DMS53 treated with DMSO at 0.1 percent for 48 hours (cell line): ENCODE data around the gene ST7L.

ENCODE experiments used
- DNase-seq: peaks from one replicate; lab custom pipeline; 2025; ENCODE audit not compliant: unreplicated experiment; lab: John Stamatoyannopoulos, UW

ST7L gene

DNA sequence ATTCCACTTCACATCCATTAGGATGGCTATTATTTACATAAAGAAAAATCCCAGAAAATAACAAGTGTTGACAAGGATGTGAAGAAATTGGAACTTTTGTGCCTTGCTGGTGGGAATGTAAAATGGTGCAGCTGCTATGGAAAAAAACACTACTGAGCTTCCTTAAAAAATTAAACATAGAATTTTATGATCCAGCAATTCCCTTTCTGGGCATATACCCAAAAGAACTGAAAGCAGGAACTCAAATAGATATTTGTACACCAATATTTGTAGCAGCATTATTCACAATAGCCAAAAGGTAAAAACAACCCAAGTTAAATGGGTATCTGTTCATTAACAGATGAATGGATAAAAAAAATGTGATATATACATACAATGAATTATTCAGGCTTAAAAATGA is 64.5 kb downstream of the ST7L start:
- no peak for DNase-seq

DNA sequence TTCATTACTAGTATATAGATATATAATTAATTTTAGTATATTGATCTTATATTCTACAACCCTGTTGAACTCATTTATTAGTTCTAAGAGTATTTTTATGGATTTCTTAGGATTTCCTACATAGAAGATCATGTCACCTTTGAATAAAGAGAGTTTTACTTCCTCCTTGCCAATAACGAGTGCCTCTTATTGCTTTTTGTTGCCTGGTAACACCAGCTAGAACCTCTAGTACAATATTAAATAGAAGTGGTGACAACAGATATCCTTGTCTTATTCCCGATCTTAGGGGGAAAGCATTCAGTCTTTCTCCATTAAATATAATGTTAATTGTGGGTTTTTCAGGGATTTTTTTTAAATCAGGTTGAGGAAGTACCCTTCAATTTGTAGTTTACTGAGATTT is 69.4 kb downstream of the ST7L start:
- DNase-seq = peak; percentile 21

DNA sequence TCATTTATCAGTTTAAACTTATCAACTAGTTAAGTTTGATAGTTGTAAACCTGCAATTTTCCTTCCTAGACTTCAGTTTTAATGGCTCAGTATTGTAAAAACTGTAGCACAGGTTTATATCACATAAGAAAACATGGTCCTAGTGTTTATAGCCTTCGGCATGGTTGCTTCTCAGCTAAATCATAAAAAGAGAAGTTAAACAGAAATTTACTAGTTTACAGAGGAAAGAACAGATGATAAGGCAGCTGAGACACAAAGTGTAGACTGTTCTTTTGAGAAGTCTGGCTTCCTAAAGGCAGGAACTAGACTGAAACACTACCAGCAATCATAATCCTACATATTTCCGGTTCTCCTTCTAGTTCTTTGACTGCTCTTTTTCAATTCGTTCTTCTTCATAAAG is 70.4 kb downstream of the ST7L start:
- no peak for DNase-seq

DNA sequence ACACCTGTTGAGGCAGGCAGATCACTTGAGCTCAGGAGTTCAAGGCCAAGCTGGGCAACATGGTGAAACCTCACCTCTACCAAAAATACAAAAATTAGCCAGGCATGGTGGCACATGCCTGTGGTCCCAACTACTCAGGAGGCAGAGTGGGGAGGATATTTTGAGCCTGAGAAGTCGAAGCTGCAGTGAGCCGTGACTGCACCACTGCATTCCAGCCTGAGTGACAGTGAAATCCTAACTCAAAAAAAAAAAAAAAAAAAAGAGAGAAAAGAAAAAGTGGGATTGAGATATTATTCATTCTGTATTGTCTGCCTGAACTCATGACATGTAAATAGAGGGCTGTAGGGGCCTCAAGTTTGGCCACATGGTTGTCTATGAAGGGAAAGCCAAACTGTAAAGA is 72.9 kb downstream of the ST7L start:
- no peak for DNase-seq

DNA sequence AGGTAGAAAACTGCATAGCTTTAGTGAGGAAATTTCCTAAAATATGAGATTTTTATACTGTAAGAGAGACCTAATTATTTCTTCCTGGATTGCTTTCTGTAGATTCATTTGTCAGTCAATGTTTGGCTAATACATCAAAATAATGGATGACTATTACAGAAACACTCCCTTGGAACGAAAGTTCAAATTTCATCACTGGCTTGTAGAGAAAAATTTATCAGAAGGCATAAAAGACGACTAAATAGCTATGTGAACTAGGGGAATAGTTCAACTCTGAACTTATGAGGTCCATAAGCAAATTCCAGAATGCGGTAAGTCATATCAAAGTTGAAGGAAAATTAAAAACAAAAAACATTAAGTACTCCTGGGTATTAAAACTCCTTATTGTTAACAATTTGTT is 74.2 kb downstream of the ST7L start:
- no peak for DNase-seq

DNA sequence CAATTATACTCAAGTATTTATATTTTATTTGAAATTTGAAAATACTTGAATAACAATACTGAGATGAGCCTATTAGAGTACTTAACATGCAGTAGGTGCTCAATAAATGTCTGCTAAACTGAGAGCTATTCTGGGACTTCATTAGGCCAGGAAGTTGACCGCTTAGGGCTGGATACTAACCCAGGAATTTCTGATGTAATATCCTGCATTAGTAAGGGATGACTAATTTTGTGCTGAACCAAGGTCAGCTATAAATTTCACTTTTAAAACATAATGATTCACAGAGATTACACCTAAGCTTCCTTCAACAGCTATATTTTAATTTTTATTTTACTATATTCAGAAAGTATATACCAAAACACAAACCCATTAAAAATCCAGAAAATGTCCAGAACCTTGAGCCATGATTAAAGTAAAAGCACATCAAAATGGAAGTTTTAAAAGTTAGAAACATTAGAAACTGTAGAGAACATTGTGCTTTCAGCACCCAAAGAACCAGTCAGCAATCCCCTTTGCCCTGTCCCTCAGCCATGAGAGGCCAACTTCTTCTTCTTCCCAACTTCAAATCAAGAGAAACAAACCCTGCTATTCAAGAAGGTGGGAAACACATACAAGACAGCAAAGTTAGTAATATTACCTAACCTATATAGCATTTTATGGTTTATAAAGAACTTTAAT is 74.8 kb downstream of the ST7L start:
- DNase-seq = peak; percentile 9

DNA sequence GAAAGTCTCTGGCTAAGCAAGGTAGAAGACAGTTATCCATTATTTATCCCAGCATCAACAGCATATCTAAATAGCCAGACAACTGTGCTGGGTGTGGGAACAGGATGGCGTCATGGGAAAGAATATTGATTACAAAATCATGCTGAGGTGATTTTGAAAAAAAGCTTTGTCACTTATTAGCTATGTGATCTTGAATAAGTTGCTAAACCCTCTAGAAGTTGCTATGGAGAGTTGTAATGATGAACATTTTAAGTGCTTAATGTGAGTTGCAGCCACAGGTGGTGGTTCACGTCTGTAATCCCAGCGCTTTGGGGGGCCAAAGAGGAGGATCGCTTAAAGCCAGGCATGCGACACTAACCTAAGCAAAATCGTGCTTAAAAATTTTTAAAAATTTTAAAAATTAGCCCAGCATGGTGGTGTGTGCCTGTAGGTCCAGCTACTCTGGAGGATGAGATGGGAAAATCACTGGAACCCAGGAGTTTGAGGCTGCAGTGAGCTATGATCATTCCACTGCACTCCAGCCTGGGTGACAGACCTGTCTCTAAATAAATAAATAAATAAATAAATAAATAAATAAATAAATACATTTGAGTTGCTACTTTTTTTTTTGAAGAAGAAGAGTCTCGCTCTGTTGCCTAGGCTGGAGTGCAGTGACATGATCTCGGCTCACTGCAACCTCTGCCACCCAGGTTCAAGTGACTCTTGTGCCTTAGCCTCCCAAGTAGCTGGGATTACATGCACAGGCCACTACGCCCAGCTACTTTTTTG is 76.6 kb downstream of the ST7L start:
- no peak for DNase-seq

DNA sequence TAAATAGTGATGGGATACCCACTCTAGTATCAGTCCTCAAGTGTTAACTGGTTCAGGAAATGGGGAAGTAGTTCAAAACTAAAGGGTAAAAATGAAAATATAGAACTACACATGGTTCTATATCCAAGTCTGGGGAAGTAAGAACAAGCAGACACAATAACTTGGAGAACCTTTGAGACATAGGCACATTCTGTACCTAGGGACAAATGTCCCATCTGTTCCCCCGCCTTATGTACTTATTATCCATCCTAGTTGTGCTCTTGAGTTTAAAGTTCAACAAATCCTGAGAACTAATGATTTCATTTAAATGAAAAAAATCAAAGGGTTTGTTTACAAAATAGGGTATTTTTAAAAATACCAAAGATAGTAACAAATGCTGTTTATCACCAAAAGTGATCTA is 77.6 kb downstream of the ST7L start:
- no peak for DNase-seq

DNA sequence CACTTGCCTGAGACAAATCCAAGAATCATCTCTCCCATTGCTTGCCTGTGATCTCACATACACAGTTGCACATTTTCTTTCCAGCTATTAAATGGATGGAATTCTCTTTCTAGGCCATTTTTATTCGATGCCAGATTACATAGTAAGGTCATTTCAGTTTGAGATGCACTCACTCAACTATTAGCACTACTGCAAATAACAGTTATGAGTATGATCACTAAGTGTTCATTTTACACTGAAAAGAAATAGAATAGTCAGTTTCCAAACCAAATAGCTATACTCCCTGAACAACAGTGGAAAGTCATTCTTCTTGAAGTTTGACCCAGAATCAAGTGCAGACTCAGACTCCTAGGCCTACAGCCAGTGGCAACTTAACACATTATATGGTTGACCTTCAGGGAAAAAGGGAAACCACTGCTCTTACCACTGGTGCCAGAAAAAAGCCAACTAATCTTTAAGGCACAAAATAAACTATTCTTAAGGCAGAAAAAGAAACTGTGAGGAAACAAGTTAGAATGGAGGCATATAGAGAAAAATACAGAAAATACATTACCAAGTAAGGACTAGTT is 78.6 kb downstream of the ST7L start:
- DNase-seq = no peak

DNA sequence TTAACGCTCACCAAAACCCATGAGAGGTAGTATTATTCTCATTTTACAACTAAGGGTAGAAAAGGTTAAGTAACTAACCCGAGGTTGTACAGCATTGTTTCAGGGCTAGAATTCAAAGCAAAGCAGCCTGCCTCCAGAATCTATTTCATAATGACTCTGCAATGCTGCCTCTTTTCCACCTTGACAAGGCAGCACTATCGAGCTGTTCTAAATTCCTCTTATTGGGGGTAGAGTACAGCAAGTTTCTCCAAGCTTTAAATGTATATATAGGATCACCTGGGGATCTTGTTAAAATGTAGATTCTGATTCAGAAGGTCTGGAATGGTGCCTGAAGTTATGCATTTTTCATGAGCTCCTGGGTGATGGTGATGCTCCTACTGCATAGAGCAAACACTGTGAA is 80.1 kb downstream of the ST7L start:
- DNase-seq = no peak

DNA sequence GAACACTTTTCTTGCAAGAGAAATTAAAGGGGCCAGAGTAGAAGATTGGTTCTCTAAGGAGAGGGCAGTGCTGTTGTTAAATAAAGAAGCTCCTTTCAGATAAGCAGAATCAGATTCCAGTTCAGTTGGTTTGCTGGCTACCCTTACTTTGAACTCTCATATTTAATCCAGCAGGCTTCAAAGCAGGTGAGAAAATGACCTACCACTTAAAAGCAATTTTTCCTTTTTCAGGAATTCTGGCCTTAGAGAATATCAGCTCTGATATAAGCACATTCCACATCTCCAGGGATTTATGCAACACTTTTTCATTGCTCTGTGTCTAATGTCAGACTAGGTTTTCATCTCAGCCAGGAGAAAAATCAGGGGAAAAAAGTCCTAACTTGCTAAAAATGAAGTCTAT is 81.5 kb downstream of the ST7L start:
- no peak for DNase-seq

DNA sequence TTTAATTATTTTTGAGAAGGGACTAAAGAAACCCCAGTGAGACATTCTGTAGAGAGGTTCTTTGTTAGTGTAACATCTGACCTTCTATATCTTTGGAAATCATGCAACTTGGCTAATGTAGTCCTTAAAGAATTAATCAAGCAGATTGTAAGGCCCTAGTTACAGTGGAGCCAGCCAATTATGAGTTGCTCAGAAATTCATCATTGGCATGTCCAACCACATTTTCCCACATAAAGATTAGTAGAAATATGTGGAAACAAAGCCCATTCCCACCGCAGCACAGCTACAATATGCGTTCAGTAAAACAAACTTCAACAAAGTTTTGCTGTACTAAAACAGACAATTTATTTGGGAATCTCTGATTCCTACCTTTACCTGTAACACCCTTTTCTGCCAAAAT is 82.4 kb downstream of the ST7L start:
- no peak for DNase-seq

DNA sequence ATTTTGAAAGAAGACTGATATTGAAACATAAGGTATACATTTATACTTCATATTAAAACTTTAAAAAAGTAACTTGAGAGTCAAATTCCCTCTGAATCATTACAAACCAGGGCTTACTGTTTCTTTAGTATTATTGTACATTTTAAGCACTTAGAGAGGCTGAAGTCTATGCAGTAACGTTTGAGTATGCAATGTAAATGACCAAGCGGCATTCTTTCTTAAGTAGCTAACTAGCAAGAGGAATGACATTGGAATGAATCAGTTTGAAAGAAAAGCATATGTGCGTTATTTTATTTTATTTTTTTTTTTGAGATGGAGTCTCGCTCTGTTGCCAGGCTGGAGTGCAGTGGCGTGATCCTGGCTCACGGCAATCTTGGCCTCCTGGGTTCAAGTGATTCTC is 85.9 kb downstream of the ST7L start:
- DNase-seq = no peak

DNA sequence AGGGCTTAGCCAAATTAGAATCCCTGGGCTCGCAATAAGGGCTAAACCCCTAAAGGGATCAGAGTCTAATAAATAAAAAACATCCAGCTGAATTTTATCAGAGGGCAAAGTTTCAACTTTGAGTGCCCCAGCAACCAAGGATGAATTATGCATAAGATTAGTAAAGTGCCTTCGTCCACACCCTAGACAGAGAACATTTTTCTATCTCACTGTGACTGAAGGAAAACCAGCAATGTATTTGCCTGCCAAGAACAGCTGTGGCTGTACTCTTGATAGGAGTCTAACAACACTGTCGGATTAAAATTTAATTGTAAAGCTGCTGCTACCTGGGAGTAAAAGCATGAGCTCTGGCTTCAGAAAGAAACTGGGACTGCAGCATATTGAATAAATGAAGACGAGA is 86.9 kb downstream of the ST7L start:
- DNase-seq = no peak

DNA sequence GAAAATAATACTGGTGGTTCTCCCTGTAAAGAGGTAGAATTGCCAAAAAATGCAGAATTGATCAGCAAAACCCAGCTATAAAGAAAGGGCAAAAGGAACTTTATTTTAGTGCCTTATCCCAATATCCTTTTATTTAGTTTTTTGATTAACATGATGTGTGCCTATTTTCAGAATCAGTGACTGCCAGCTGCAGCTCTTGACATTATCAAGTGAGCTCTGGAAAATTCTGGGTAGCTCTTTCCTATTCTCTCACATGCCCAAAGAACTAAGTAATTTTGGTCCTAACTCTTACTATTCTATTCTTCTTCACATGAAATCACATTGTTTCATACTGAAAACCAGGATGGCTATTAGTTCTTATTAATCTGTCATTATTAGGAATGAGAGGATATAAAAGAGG is 88.1 kb downstream of the ST7L start:
- no peak for DNase-seq

DNA sequence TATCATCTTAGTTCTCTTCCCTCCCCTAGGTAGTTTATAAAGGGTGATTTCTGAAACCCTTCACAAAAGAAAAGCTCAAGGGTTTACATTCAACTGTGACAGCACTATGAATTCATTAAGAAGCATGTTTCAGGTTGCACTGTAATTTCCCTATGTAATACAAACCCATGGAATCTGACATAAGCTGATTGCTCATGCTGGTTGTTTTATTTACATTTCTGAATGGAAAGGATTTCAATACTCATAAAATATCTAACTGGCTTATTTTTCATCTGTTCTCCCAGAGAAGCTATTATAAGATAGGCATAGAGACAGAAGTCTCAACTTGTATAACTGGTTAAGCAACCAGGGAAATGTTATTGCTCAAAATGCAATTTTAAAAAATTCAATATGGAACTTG is 89.6 kb downstream of the ST7L start:
- DNase-seq = no peak

DNA sequence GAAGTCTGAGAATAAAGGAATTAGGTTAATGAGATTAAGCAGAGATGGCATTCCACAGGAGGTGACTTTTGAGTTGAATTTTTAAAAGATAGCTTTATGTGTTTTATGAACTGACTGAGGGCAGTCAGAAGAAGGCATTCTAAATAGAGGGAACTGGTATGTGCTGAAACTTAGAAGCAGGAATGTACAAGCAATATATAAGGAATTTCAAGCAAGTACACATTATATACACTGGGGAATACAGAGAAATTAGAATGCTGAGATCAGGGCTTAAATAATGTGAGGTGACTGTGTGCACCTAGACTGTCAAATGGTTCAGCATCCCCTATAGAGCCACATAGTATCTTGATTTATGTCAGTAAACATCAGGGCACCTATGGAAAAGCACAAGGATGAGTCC is 90.9 kb downstream of the ST7L start:
- no peak for DNase-seq

DNA sequence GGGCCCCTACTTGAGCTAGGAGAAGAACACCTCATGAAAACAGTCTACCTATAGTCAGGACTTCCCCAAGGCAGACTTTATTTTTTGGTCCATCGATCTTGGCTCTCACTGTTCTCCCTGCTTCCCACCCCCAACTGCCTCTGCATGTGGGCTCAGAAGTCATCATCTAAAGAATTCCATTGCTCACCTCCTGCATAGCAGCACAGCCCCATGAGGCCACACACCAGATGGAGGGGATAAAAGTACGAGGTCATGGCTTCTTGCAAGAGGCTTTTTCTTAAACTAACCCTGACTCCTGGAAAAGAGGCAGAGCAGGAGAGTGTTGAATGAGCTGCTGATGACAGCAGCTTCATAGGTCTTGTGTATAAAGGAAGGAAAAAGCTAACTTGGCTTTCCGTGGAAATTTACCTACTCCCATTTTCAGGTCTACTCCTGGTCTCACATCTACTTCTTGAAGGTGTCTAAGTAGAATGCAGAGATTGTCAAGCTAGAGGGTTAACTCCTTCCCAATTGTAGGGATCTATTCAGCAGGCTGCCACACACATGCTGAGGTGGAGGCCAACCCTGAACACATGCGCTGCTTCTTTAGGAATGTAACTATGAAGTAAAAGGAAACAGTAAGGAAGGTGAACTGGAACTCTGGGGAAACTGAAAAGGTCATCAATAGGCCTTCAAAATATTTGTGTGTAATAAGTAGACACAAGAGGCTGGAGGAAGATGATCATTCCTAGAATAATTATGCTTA is 91.5 kb downstream of the ST7L start:
- no peak for DNase-seq

DNA sequence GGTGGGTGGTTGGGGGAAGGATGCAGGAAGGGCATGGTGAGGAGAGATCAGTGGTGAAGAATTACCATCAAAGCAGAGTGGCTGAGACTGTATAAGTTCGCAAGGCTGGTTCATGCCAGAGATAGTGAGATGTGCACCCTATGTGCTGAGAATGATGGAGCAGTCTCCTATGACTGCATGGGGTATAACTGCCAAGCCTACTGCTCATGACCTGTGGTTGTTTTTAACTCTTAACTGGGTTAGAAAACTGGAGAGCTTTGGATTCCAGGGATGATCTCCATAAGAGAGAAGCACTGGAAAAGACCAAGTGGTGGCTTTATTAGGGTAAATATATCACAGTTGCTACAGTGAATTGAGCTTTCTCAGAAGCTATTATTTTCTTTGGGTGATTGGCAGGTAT is 94.0 kb downstream of the ST7L start:
- DNase-seq = no peak

DNA sequence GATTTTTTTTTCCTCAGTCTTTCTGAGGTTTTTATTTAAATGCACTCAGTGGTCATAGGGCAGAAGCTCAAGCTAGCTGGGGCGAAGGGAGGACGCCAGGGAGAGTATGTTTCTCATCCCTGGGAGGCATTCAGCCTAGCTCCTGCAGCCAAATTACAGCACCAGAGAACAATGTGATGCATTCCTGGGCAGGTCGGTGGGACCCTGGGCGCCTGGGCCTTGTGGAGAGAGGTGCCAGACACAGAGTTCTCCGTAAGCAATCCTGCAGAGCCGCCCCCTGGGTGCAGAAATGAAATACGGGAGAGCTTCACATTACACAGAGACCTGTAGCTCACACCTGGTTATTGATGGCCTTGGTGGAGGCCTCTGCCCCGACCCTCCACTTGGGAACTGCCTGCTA is 94.7 kb downstream of the ST7L start:
- DNase-seq = no peak

DNA sequence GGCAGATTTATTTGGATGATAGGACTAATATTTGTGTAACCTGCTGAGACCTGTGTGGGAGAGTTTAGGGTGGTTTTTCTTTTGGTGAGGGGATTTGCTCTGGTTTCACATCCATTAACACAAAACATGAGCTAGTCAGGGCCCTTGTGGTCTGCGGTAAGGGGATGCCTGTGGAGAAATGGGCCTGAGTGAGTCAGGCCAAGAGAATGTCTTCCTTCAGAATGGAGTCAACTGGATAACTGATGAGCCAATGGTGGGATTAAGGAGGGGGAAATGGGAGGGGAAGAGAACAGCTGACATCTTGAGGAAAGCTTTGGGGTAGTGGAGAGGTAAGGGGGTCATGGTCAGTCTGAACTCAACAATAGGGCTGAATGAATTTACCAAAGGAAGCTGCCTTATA is 96.3 kb downstream of the ST7L start:
- no peak for DNase-seq

DNA sequence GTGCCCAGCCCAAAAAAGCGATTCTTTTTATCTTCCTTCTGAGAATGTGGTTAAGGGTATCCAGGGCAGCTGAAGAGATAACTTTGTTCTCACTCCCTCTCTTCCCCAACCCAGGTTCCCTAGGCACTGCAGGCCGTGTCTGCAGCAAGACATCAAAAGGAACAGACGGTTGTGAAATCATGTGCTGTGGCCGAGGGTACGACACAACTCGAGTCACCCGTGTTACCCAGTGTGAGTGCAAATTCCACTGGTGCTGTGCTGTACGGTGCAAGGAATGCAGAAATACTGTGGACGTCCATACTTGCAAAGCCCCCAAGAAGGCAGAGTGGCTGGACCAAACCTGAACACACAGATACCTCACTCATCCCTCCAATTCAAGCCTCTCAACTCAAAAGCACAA is 98.8 kb downstream of the ST7L start:
- DNase-seq = no peak
